MCF 10A (cell line): Measurements from ENCODE around the gene AQP5. TPM values are rescaled to one million over a fixed set of nuclear protein-coding genes. Genes with fewer than 3 reads are reported as not detected.

ENCODE experiments used
- BruUV-seq: library from RNA; stranded (reverse); fragments of 400-500 nt; replicated peaks from 2 replicates; lab custom pipeline; 2021; lab: Mats Ljungman, UMichigan
- CTCF ChIA-PET: fragments of 300-600 bp; sonication (Branson Sonifier 250); formaldehyde crosslinking; extraction: SDS; loops from one replicate; lab custom pipeline; 2021; ENCODE audit warnings: antibody characterized with exemption, inconsistent platforms; lab: Yijun Ruan, JAX
- POLR2A ChIA-PET: fragments of 300-600, 350-650 bp; sonication (Branson Sonifier 250); formaldehyde crosslinking; extraction: SDS; loops from one replicate; lab custom pipeline; 2020; ENCODE audit warnings: antibody characterized with exemption, inconsistent platforms; lab: Yijun Ruan, JAX
- DNase-seq: peaks from one replicate; pipeline ENCODE4 v3.0.0-alpha.2; 2018; ENCODE audit not compliant: unreplicated experiment
- H3K27ac Mint-ChIP-seq: one replicate; pipeline ENCODE4 v1.8.0; 2022; ENCODE audit warnings: mild to moderate bottlenecking, low read depth, mixed read lengths; ENCODE audit not compliant: unreplicated experiment
- H3K27me3 Mint-ChIP-seq: one replicate; pipeline ENCODE4 v1.8.0; 2022; ENCODE audit warnings: mixed read lengths; ENCODE audit not compliant: insufficient read depth, unreplicated experiment
- H3K36me3 Mint-ChIP-seq: one replicate; pipeline ENCODE4 v1.8.0; 2022; ENCODE audit warnings: mild to moderate bottlenecking, moderate library complexity, mixed read lengths; ENCODE audit not compliant: insufficient read depth, unreplicated experiment
- H3K4me1 Mint-ChIP-seq: one replicate; pipeline ENCODE4 v1.8.0; 2022; ENCODE audit warnings: mixed read lengths; ENCODE audit not compliant: insufficient read depth, unreplicated experiment
- H3K4me3 Mint-ChIP-seq: one replicate; pipeline ENCODE4 v1.8.0; 2022; ENCODE audit warnings: mild to moderate bottlenecking, moderate library complexity, mixed read lengths; ENCODE audit not compliant: unreplicated experiment
- H3K9me3 Mint-ChIP-seq: one replicate; pipeline ENCODE4 v1.8.0; 2022; ENCODE audit warnings: mixed read lengths; ENCODE audit not compliant: unreplicated experiment
- intact Hi-C: fragments of 100-400 bp; cut with micrococcal nuclease; formaldehyde crosslinking; loops from 2 replicates; pipeline ENCODE4 v1.14.1; 2022
- total RNA-seq: library from RNA; stranded (reverse); gene quantifications from 2 replicates; pipeline ENCODE4 v1.2.3, GENCODE V29; 2022
- TF ChIP-seq, protein P1 (sequence below): fragments of 200-600 bp; IDR thresholded peaks from one replicate; pipeline ENCODE4 v1.8.0; 2022; ENCODE audit warnings: antibody characterized with exemption, mild to moderate bottlenecking; ENCODE audit not compliant: unreplicated experiment

AQP5 gene
- total RNA-seq, 1 experiment from 2014 or later = not detected

DNA sequence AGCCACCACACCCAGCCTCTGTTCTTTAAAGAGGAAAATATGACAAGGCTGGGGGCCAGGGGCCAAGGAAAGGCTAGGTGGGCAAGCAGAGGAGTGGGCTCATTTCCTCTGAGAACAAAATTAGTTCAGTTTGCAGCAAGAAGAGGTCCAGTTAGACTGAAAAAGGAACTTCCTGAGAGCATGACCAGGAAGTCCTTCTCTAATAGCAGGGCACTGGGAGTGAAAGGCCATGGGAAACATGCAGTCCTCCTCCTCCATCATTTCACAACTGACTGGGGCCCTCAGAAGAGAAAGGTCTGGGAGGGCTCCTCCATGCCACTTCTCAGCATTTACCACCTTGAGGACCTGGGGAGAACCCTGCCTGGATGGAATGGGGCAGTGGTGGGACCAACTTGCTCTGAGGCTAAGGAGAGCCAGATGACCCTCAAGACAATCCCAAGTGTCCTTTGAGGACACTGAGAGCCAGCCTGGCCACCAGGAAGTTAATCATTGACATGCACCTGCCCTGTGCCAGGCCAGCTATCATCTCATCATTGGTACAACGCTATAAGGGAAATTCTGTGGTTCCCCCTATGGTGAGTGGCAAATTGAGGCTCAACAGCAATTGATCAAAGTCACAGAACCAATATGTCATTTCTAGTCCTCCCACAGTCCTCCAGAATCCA is 9.1 kb upstream of the AQP5 start:
- CTCF ChIA-PET = interaction anchor here (1.6 kb wide), 1 partner anchor 8 kb away, joined by 4 read pairs; no protein-coding TSS in a partner anchor

DNA sequence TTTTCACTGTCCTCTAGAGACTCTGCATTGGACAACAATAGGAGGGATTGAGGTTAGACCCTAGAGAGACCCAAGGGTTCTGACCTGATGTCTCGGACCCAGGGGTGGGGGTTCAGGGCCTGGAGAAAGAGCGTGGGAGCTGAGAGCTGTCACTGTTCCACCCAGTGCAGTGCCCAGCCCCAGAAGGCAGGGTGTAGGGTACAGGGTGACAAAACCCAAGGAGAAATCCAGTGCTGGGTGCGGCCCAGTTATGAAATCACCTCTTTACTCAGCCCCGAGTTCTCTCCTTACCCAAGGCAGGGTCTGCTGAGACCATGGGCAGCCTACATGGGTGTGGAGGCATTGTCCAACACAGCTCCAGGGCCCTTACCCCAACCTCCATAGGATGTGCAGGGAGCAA is 8.5 kb upstream of the AQP5 start:
- ChIA-PET POLR2A (no interaction called here), CTCF (interaction anchor here (1.6 to 1.9 kb wide), 2 partner anchors 8 to 14 kb away, joined by 4 to 7 read pairs; no protein-coding TSS in a partner anchor)
- no peak overlapping the region for H3K4me3 Mint-ChIP-seq
- intact Hi-C loops = no loop called here
- H3K36me3 Mint-ChIP-seq = no peaks in the 10 kb centered on the region
- no TSS peak for BruUV-seq
- TF ChIP-seq, protein P1, sequence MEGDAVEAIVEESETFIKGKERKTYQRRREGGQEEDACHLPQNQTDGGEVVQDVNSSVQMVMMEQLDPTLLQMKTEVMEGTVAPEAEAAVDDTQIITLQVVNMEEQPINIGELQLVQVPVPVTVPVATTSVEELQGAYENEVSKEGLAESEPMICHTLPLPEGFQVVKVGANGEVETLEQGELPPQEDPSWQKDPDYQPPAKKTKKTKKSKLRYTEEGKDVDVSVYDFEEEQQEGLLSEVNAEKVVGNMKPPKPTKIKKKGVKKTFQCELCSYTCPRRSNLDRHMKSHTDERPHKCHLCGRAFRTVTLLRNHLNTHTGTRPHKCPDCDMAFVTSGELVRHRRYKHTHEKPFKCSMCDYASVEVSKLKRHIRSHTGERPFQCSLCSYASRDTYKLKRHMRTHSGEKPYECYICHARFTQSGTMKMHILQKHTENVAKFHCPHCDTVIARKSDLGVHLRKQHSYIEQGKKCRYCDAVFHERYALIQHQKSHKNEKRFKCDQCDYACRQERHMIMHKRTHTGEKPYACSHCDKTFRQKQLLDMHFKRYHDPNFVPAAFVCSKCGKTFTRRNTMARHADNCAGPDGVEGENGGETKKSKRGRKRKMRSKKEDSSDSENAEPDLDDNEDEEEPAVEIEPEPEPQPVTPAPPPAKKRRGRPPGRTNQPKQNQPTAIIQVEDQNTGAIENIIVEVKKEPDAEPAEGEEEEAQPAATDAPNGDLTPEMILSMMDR = no peak
- H3K9me3 Mint-ChIP-seq = no peaks in the 10 kb centered on the region
- no peak overlapping the region for H3K27ac Mint-ChIP-seq
- DNase-seq = no peak
- H3K27me3 Mint-ChIP-seq = no peaks in the 10 kb centered on the region
- peaks cover 7% of the 10 kb centered on the region for H3K4me1 Mint-ChIP-seq

More for the DNA sequence above, 9.1 kb upstream of the AQP5 start:
- DNase-seq = no peak
- H3K4me3 Mint-ChIP-seq = no peak overlapping the region
- TF ChIP-seq, protein P1 = no peak
- no peaks in the 10 kb centered on the region for H3K9me3 Mint-ChIP-seq
- H3K4me1 Mint-ChIP-seq = peaks cover 7% of the 10 kb centered on the region
- POLR2A ChIA-PET = no interaction called here
- no peaks in the 10 kb centered on the region for H3K36me3 Mint-ChIP-seq
- H3K27ac Mint-ChIP-seq = no peak overlapping the region
- intact Hi-C loops = no loop called here
- H3K27me3 Mint-ChIP-seq = no peaks in the 10 kb centered on the region
- no TSS peak for BruUV-seq

- Mint-ChIP-seq H3K27ac (no peak overlapping the region), H3K4me3 (no peak overlapping the region), H3K9me3 (no peaks in the 10 kb centered on the region), H3K36me3 (no peaks in the 10 kb centered on the region), H3K27me3 (no peaks in the 10 kb centered on the region), H3K4me1 (peaks cover 8% of the 10 kb centered on the region)
- intact Hi-C loops = no loop called here
- no peak for DNase-seq
- TF ChIP-seq, protein P1 = no peak
- CTCF ChIA-PET = interaction anchor here (0.9 to 1.9 kb wide), 4 partner anchors 8 to 101 kb away, joined by 3 to 7 read pairs (median 4); no protein-coding TSS in a partner anchor
- no TSS peak for BruUV-seq
- POLR2A ChIA-PET = no interaction called here
Measured at GRCh38 chr12:49953961-49954846, 7.5 kb upstream of the AQP5 start.
